NCI-H526 (cell line): ENCODE results near the gene CD93.

ENCODE experiments used
- DNase-seq, 2 experiments: peaks; one replicate each; lab custom pipeline; 2025; lab: John Stamatoyannopoulos, UW

CD93 gene, protein sequence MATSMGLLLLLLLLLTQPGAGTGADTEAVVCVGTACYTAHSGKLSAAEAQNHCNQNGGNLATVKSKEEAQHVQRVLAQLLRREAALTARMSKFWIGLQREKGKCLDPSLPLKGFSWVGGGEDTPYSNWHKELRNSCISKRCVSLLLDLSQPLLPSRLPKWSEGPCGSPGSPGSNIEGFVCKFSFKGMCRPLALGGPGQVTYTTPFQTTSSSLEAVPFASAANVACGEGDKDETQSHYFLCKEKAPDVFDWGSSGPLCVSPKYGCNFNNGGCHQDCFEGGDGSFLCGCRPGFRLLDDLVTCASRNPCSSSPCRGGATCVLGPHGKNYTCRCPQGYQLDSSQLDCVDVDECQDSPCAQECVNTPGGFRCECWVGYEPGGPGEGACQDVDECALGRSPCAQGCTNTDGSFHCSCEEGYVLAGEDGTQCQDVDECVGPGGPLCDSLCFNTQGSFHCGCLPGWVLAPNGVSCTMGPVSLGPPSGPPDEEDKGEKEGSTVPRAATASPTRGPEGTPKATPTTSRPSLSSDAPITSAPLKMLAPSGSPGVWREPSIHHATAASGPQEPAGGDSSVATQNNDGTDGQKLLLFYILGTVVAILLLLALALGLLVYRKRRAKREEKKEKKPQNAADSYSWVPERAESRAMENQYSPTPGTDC

DNA sequence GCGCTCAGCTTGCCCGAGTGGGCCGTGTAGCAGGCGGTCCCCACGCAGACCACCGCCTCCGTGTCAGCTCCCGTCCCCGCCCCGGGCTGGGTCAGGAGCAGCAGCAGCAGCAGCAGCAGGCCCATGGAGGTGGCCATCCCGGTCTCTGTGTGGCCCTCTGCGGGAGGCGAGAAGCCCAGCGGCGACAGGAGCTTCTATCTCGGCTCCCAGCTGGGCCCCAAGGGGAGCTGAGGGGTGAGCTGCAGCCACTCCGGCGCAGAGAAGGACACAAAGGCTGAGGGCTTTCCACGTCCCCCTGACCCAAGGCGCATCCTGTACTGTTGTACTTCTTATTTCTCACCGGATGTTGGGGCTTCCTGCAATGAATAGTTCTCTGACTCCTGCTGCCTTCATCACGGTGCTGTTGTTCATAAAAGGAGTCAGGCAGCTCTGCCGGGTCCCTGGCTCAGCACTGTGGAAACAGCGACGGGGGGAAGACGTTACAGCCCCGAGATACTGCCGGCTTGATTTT lies at the start of gene CD93:
Gene CD93 (minus strand): TSS at position 269 of the 511 bp plus-strand sequence. CDS start 132 bp downstream, at position 137.
- DNase-seq = no peak

DNA sequence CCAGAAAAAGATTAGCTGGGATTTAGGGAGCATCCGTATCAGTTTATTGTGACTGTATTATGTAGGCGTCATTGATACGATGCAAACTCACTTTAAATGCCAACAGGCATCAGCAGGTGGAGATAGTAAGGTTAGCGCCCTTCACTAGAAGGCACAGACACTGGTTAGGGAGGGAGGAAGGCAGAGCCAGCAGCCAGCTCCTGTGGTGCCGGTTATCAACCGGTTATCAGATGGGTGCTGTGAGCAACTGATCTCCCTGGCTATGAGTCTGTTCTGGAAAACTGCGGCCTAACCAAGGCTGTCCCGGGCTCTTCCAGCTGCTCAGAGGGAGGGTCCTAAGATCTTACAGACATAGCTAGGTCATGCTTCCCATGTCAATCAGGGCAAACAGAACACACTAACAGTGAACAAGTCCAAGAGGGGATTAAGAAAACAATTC lies 47.5 kb upstream of the CD93 start:
- DNase-seq = no peak

DNA sequence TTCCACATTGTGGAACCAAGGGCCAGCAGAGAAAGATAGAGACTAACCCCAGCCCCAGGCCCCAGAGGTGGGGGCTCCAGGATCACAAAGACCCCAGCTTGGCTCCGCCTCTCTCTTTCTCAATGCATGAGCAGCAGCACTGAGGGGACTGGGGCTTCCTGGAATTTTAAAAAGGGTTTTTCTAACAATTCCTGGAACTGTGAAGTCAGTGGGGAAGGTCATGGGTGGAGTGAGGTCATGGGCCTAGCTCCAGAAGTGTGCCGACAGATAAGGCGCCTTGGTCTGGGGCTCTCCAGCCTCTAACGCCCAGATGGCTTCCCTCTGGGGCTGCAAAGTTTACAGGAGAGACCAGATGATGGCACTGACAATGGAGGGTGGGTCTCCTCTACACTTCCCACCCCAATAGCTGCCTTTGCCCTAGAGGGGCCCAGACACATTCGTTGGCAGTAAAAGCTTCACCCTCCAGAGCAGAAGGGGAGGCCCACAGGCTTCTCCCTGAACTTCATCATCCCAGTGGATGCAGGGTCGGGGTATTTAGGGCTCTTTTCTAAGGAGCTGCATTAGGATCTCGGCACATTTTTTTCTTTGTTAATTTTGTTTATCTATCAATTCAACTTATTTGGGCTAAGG lies 46.9 kb upstream of the CD93 start:
- DNase-seq = no peak

DNA sequence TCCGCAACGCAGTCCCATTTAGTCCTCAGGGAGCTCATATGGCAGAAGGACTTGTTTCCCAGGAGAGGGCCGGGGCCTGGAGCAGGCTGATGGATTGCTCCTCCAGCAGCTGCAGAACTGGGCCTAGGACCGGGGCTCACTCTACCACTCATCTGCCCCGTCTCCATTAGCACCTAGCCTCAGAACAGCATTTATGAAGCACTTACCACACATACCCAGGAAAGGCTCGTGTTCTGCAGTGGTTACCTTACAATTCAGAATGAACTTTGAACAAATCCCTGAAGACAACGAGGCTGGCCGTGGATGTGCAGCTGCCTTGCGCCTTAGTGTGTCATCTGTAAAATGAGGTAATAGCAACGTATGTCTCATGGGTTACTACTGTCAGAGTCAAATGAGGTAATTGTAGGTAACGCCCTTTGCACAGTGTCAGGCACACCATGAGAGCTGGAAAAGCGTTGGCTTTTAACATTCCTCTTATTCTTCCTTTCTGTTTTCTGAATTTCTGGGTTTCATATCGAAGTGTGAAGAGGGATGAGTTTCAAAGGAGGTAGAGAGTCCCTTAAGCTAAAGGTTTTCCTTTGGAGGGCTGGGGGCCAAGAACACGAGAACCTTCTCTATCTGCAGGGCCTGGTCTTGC lies 46.3 kb upstream of the CD93 start:
- no peak for DNase-seq

DNA sequence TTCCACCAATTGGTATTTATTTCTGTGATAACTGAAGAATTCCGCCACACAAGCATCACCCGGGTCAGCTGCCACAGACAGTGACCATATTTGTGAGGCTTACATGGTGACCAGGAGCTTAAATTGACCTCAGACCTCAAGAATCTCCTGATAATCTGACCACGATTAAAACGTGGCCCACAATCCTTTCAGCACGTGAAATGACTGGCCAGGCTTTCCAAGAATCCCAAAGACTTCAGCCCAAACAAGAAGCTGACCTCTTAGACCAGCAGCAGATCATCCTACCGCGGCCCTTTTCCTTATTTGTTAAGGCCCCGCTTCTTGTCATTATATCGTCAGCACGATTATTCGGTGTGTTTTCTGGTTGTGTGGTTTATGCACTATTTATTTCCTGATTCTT lies 45.6 kb upstream of the CD93 start:
- DNase-seq = no peak

DNA sequence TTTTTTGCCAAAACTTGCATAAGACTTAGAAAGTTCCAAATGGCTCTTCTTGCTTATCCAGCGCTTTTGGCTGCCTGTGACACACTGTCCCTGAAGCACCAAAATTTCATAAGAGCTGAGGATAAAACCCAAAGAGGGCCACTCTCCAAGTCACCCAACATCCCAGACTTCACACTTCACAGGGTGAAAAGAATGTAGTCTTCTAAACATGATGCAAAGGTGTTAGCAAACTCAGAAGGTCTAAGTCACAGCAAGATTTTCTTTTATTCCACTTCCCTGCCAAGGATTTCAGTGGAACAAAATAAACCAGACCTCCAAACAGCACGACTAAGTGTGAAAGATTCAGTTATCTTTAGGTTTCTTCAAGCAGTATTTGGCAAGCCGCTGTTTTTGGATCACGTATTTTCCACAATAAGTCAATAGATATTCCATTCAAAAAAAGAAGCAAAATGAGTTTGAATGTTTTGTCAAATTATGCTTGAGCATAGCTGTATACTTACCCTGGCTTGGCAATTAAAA lies 44.6 kb upstream of the CD93 start:
- no peak for DNase-seq

DNA sequence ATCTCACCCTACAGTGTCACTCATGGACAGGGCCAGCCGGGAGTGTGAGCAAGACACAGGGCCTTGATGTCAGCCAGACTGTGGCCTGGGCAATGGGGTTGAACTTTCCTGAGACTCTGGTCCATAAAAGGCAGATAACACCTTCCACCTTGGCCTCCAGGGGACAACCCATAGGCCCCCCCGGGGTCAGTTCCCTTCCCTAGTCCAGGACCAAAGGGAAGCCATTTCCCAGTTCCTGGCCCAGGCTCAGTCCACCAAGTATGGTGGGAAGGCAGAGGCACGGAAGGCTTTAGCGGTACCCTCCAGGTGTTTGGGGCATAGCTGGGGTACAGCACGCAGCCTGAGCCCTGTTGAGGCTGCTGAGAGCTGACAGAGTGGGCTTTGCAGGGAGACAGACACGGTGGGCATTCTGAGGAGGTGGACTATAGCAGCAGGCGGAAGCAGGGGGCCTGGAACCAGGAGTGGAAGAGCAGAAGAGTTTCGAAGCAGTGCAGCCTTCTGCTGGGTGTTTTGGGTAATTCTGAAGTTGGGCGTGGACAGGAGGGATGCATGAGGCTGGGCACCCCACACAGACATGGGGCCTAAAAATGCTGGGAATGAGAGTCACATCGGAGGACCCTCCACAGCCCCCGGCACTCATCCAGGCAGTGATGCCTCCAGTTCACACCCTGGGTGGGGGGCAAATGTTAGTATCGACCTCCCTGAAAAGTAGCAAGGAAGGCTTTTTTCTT lies 43.9 kb upstream of the CD93 start:
- DNase-seq = no peak

DNA sequence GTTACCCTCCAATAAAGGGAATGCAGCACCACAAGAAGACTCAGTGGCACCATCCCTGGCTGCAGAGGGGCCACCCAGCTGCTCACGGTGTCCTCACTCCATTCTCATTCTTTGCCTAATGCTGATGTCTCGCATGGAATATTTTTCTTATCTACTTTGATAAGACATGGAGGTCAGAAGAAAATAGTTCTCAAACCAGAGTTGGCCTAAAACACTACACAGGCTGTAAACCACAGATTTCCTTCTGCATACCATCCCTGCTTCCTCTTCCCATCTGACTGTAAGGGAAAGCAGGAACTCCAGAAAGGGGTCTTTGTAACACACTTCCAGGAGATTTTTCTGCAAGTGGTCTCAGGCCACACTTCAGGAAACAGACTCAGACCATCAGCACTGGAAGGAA lies 43.1 kb upstream of the CD93 start:
- no peak for DNase-seq

DNA sequence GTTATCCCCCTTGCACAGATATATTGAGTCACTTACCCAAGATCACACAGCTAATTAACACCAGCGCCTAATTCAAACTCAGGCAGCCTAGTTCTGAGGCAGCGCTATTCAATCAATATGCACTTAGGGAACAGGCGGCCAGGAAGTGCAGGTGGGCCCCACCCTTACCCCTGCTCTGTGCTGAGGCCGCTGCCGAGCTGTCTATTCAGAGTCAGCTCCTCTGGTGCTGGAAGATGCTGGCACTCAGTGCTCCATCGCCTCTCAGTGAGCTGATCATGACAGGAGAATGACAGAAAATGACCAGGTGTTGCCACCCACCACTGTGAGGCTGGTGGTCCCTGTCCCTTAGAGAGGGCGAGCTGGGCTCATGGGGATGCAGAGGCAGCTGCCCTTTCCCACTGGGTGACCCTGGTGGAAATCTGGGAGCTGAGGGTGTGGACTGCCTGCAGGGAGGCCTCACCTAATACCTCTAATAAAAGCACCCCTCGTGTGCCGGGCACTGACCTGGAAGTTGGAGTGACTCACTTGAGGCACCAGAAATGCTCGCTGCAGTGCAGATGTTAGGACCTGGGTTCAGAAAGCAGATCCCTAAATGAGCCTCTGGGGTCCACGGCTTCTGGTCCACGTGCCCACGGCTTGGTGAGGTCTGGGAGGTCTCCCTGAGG lies 42.5 kb upstream of the CD93 start:
- DNase-seq = no peak

DNA sequence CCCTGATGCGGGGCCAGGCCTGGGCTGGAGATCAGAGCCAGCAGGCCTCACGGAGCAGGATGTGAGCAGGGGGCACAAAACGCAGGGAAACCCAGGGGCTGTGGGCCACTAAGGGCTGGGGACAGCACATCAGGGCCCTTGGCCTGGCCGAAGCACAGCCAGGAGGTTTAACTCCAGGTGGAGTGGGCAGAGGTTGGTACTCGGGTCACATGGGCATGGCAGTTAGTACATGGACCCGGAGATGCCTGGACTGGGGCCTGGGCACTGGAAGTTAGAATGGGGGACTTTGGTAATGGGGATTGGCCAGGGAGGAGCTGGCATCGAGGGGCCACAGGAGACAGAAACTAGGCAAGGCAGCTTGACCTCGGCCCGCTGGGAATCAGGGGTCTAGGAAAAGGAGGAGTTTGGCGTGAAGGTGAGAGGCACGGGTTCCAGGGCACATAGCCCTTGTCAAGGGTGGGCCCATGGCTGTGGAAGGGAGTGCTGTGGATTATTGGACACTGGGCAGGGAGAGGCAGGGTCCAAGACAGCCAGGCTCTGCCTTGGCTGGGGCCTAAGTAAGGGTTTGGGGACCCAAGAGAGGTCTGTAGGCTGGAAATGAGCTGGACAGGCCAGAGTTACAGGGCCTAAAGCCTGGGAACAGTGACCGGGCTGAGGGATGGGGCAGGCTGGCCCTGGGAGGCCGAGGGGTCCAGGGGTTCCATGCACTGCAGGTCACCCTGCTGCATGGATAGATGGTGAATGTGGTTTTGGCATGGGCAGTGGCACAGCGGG lies 41.6 kb upstream of the CD93 start:
- no peak for DNase-seq

DNA sequence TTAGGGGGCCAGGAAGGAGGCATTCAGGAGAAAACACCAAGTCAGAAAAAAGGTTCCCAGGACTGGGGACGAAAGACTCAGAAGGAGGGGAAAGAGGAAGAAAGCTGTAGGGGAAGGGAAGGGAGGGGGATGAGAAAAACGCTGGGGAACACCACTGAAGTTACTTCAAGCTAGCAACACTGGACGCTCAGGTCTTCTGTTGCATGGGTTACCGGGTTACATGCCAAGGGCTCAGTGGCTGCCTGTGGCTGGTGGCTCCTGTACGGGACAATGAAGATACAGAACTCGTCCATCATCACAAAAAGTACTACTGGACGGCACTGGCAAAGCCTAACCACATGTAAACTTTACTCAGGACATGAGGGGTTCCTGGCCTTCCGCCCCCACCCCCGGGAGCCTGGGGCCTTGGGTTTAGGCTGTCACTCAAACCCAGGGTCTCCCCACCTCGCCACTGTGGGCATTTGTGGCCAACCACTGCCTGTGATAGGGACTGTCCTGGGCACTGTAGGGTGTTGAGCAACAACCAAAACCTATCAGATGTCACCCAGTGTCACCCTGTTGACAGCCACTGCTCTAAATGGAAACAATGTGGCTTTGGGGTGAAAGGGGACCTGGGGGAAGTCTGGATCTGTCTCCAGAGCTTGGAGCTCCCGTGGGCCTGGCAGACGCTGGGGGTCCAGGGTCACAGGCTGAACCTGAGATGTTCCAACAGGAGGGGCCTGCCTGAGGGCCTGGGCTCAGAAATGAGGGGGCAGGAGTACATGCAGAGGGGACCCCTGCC lies 40.3 kb upstream of the CD93 start:
- DNase-seq = no peak

DNA sequence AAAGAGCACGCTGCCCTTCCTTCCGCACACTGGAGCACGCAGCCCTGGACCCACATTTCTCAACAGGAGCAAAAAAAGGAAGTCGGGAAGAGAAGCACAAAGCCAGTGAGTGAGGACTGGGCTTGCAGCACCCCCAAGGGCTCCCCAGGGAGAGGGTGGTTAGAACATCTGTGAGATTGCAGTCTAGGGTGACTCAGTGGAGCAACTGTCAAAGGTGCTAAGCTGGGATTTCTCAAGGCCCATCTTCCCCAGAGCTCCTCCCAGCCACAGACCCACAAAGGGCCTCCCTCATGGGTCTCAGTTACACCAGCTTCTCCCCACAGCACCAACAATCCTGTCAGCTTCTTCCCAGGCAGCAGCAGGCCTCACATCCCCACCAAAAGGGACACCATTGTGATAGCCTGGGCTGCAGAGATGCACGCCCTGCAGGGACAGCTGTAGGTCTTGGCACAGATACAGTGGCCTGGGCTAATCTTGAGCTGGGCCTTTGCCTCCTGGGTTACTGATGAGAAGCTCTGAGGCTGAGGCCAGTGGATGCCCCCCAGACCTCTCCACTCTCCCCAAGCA lies 39.6 kb upstream of the CD93 start:
- DNase-seq = no peak

DNA sequence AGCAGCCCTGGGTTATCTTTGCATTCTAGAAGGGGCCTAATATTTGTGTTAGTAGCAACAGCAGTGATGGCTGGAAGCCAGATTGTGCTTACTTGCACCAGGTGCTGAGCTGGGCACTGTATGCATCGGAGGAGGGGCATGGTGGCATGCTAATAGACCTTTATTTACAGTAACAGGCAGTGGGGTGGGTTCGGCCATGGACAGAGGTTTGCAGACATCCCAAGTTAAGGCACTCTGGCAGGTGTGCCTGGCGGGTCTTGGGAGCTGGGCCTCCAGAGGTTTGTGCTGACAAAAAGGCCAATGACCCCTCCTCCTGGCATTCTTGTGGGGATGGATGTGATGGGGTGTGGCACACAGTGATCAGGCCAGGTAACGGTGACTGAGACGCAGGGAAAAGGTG lies 39.0 kb upstream of the CD93 start:
- DNase-seq = peak in 1 of 2 experiments; percentile 17

DNA sequence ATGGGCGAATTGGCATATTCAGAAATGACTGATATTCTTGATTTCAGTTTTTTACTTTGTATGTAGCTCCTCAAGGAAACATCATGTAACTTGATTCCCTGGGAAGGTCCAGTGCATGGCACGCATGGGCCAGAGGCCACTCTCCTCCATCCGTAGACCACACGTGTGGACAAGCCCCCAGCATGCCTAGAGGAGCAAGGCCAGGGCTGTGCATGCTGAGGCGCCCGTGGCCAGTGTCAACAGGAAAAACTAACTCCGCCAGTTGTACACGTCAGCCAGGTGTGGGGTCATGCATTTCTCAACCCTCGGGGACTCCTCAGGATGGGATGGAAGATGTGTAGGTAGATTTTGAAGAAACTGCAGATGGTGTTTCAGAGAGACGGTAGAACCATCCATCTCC lies 37.8 kb upstream of the CD93 start:
- no peak for DNase-seq

DNA sequence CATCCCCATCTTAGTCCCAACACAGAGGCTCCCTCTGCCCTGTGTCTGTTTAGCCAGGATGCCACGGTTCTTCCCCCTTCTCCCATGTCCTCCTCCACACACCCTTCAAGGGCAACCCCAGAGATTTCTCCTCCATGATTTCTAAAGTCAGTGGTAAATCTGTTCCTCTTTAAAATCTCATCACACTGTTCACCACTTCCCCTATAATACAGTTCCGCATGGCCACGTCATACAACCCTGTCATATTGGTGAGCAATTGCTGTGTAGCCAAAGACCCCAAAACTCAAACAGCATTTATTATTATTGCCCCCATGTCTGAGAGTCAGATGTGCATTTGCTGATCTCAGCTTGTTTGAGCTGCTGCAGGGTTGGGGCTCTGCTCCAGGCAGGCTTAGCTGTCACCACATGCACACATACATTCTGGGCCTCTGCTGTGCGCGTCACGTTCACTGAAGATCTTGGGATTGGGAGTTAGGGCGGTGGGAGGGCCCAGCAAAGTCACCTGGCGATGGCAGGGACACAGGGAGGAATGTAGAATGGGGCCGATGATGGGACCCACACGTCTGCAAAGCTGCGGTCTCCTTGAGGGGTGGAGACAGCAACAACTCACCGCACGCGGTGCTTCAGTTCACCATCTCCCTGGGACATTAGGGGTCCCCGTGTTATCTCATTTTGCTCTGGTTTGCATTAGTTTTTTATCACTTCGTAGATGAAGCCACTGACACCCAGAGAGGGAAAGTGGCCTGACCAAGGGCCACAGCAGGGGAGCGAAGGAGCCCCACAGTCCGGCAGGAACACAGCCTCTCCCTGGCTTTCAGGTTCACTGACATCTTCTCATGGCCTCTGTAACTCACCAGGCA lies 36.9 kb upstream of the CD93 start:
- no peak for DNase-seq

DNA sequence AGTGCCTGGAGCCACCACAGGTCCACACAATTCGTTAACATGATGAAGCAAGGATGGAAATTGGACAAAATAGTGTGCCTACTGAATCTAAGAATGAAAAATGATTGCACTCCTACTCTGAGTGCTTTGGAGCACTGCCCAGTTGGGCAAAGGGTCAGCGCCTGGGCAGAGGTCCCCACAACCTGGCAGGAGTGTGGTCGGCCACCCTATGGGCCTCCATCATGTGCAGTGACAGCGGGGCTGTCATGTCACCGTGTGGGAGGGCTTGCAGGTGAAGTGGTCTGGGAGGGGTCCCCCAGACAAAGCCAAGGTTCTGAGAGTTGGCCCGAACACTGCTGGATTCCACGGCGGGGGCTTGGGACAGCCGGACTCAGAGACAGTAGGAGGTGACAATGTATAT lies 36.2 kb upstream of the CD93 start:
- no peak for DNase-seq

DNA sequence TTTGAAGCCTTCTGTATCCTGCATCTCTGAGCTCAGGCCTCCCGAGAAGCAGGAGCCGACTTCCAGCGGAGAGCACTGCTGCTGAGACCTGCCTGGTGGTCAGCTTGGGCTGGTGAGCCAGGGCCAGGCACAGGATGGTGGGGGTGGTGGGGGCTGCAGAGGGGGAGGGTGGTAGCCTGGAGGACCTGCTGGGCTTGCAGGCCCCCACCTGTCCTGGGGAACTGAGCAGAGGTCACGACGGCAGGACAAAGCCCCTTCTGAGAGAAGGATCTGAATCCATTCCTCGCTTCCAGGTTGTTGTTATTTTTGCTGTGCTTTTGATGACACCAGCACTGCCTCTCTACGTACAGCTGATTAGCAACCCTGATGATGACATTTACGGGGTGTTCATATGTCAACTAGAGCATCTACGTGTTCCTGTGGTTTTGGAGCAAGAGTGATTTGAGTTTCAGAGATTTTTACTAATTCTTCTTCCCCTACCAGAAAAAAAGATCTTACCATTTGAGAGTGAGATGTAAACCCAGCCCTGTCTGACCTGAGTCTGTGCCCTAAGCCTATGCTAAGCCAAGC lies 35.7 kb upstream of the CD93 start:
- no peak for DNase-seq
